Dendritic cell treated with granulocyte-macrophage colony-stimulating factor and Interleukin-4, amounts not matched to agents 40 ng/mL and 50 ng/mL, for 4 days (primary cell): Measurements from ENCODE around the gene PSPN.
"Not testable (repeated sequence)": the region's sequence is repeated elsewhere in the genome, so short reads cannot be mapped to it uniquely, and the experiment has no call there.

Experiments used
- H3K27ac Mint-ChIP-seq: one replicate; pipeline ENCODE4 v1.8.0; 2022; ENCODE audit warnings: mild to moderate bottlenecking, mixed read lengths
- H3K27me3 Mint-ChIP-seq: one replicate; pipeline ENCODE4 v1.8.0; 2022; ENCODE audit warnings: mild to moderate bottlenecking, mixed read lengths
- H3K36me3 Mint-ChIP-seq: one replicate; pipeline ENCODE4 v1.8.0; 2022; ENCODE audit warnings: low read depth, mixed read lengths
- H3K4me1 Mint-ChIP-seq: one replicate; pipeline ENCODE4 v1.8.0; 2022; ENCODE audit warnings: low read depth, mixed read lengths
- H3K4me3 Mint-ChIP-seq: one replicate; pipeline ENCODE4 v1.8.0; 2022; ENCODE audit warnings: mild to moderate bottlenecking, moderate library complexity, mixed read lengths
- H3K9me3 Mint-ChIP-seq: one replicate; pipeline ENCODE4 v1.8.0; 2022; ENCODE audit warnings: mixed read lengths
- intact Hi-C: fragments of 100-400 bp; cut with micrococcal nuclease; formaldehyde crosslinking; loops from one replicate; pipeline ENCODE4 v1.15.0; 2022

The PSPN gene

GRCh38 chr19:6352381-6353165, 23.2 kb downstream of the PSPN start:
- H3K9me3 Mint-ChIP-seq: no peaks in the 10 kb centered on the region
- no peaks in the 10 kb centered on the region for H3K36me3 Mint-ChIP-seq
- intact Hi-C loops: loop anchor here (5.0 kb wide), 1 partner anchor 185 kb away; no protein-coding TSS in a partner anchor
- no peak overlapping the region for H3K4me3 Mint-ChIP-seq
- no peak overlapping the region for H3K27ac Mint-ChIP-seq
- peaks cover 8% of the 10 kb centered on the region for H3K4me1 Mint-ChIP-seq
- no peaks in the 10 kb centered on the region for H3K27me3 Mint-ChIP-seq

GRCh38 chr19:6350688-6351087, 25.0 kb downstream of the PSPN start:
- Mint-ChIP-seq H3K27me3 (no peaks in the 10 kb centered on the region), H3K36me3 (no peaks in the 10 kb centered on the region), H3K4me1 (peaks cover 8% of the 10 kb centered on the region), H3K27ac (no peak overlapping the region), H3K9me3 (no peaks in the 10 kb centered on the region), H3K4me3 (no peak overlapping the region)
- intact Hi-C loops: loop anchor here (5.0 kb wide), 1 partner anchor 183 kb away; no protein-coding TSS in a partner anchor

DNA sequence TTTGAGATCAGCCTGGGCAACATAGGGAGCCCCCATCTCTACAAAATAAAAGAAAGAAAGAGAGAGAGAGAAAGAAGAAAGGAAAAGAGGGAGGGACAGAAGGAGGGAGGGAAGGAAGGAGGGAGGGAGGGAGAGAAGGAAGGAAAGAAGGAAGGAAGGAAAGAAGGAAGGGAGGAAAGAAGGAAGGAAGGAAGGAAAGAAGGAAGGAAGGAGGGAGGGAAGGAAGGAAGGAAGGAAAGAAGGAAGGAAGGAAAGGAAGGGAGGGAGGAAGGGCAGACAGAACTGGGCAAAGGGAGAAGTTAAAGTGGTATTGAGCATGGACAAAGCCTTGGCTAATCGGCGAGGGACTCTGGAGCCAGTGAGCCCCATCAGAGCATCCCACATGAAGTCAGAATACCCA, 26.5 kb downstream of the PSPN start:
- H3K27me3 Mint-ChIP-seq, H3K27ac Mint-ChIP-seq, intact Hi-C loops, H3K36me3 Mint-ChIP-seq, H3K4me3 Mint-ChIP-seq, H3K4me1 Mint-ChIP-seq, H3K9me3 Mint-ChIP-seq: not testable (repeated sequence)

DNA sequence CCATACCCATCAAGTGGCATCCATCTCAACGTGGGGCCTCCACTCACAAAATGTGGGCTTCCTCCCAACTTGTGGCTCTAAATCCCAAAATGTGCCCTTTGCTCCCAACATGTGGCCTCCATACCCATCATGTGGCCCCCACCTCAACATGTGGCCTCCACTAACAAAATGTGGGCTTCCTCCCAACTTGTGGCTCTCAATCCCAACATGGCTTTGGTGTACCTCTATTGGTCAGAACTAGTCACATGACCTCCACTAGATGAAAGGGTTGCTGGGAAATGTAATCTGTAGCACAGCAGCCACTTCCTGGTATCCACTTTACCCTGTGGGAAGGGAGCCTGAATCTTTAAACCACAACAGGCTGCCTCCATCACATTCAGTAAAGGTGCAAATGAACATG, 32.3 kb downstream of the PSPN start:
- Mint-ChIP-seq H3K9me3 (peaks cover 9% of the 10 kb centered on the region), H3K27ac (no peak overlapping the region), H3K36me3 (no peaks in the 10 kb centered on the region), H3K27me3 (peaks cover 2% of the 10 kb centered on the region), H3K4me3 (no peak overlapping the region), H3K4me1 (peaks cover 7% of the 10 kb centered on the region)
- intact Hi-C loops: no loop called here

GRCh38 chr19:6340493-6341201, 35.1 kb downstream of the PSPN start:
- Mint-ChIP-seq H3K4me3 (no peak overlapping the region), H3K4me1 (peaks cover 7% of the 10 kb centered on the region), H3K9me3 (peaks cover 9% of the 10 kb centered on the region), H3K27me3 (peaks cover 2% of the 10 kb centered on the region), H3K27ac (no peak overlapping the region), H3K36me3 (no peaks in the 10 kb centered on the region)
- intact Hi-C loops: no loop called here

GRCh38 chr19:6334490-6335285, 41.0 kb downstream of the PSPN start:
- Mint-ChIP-seq H3K4me1 (no peaks in the 10 kb centered on the region), H3K9me3 (no peaks in the 10 kb centered on the region), H3K27ac (no peak overlapping the region), H3K4me3 (no peak overlapping the region), H3K27me3 (no peaks in the 10 kb centered on the region), H3K36me3 (no peaks in the 10 kb centered on the region)
- intact Hi-C loops: no loop called here

DNA sequence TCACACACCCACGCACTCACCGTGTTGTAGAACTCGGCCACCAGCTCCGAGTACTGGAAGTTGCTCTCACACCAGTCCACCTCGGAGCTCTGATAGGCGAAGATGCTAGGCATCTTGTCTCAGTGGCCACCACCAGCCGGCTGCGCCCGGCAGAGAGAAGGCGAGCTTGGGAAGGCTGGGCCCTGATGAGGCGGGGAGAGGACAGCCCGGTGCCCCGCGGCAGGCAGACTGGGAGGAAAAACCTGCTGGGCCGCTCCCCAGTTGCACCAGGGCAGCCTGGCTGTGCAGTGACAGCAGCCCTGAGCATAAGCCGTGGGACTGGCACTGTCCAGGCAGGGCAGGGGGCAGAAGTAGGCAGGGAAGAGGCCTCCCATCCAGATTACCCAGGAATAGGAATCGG, 42.3 kb downstream of the PSPN start, which contains the start of gene ACER1:
Gene ACER1, minus strand, starts transcription at position 174 of the 400 bp plus-strand sequence. Its CDS starts 61 bp downstream, at position 113.
- Mint-ChIP-seq H3K4me3 (no peak within 1 kb of the TSS), H3K27me3 (no peaks in the 10 kb centered on the region), H3K9me3 (no peaks in the 10 kb centered on the region), H3K4me1 (no peaks in the 10 kb centered on the region), H3K36me3 (no peaks in the 10 kb centered on the region), H3K27ac (no peak within 1 kb of the TSS)
- intact Hi-C loops: no loop called here

DNA sequence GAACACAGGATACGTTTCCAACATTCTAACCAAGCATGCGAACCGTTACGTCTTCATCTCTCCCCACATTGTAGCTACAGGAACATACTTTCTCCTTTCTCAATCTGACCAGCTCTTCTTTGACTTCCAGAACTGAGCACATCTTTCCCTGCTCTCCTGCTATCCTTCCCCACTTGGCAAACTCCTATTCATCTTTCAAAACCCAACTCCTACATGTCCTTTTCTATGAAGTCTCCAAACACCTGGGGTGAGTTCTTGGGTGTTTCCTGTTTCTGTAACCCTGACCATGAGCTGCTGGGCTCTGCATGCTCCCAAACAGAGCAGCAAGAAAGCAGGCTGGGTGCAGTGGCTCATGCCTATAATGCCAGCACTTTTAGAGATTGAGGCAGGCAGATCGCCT, 48.9 kb downstream of the PSPN start:
- intact Hi-C loops: no loop called here
- Mint-ChIP-seq H3K36me3 (no peaks in the 10 kb centered on the region), H3K27ac (no peak overlapping the region), H3K27me3 (peaks cover 13% of the 10 kb centered on the region), H3K4me1 (no peaks in the 10 kb centered on the region), H3K4me3 (no peak overlapping the region), H3K9me3 (no peaks in the 10 kb centered on the region)

- H3K9me3 Mint-ChIP-seq: no peaks in the 10 kb centered on the region
- intact Hi-C loops: no loop called here
- H3K4me3 Mint-ChIP-seq: no peak overlapping the region
- no peak overlapping the region for H3K27ac Mint-ChIP-seq
- H3K4me1 Mint-ChIP-seq: no peaks in the 10 kb centered on the region
- H3K27me3 Mint-ChIP-seq: peaks cover 16% of the 10 kb centered on the region
- no peaks in the 10 kb centered on the region for H3K36me3 Mint-ChIP-seq
Observed at GRCh38 chr19:6325614-6326013, 50.1 kb downstream of the PSPN start.
